Fibroblast of lung (primary cell): Measurements from ENCODE around the gene LYL1. TPM values are rescaled to one million over a fixed set of nuclear protein-coding genes. Genes with fewer than 3 reads are reported as not detected.

Source experiments
- DNase-seq, 2 donors: peaks; one replicate each; pipeline versions ENCODE4 v3.0.0 to v3.0.0-alpha.2; 2010; ENCODE audit warnings: low read depth in 2 of 2
- H2AFZ ChIP-seq: 2 replicates; pipeline ENCODE4 v1.5.1; 2012; ENCODE audit warnings: low read length, control low read depth, inconsistent platforms
- H3K27ac ChIP-seq: 2 replicates; pipeline ENCODE4 v1.5.1; 2011; ENCODE audit warnings: low read length, control low read depth; ENCODE audit not compliant: insufficient read depth
- H3K27me3 ChIP-seq: 2 replicates; pipeline ENCODE4 v1.5.1; 2011; ENCODE audit warnings: mild to moderate bottlenecking, low read length; ENCODE audit not compliant: control insufficient read depth, insufficient read depth
- H3K36me3 ChIP-seq: 2 replicates; pipeline ENCODE4 v1.5.1; 2011; ENCODE audit warnings: low read length; ENCODE audit not compliant: control insufficient read depth, insufficient read depth
- H3K4me1 ChIP-seq: 2 replicates; pipeline ENCODE4 v1.5.1; 2011; ENCODE audit warnings: low read length; ENCODE audit not compliant: control insufficient read depth, insufficient read depth; ENCODE audit errors: extremely low read depth
- H3K4me2 ChIP-seq: 2 replicates; pipeline ENCODE4 v1.5.1; 2011; ENCODE audit warnings: low read length, control low read depth; ENCODE audit not compliant: insufficient read depth; ENCODE audit errors: extremely low read depth
- H3K4me3 ChIP-seq, 4 experiments: fragments of 200-600 bp in 1 of 4; sonication (generic) in 1 of 4; replicated peaks in 1 of 4; 2 replicates each; pipeline ENCODE4 v1.5.1; 2011 to 2016; ENCODE audit warnings: low read length in 4 of 4, low read depth in 3 of 4, mild to moderate bottlenecking in 3 of 4, control low read depth in 2 of 4, inconsistent platforms in 1 of 4, mixed read lengths in 1 of 4; ENCODE audit not compliant: insufficient read depth in 1 of 4; ENCODE audit errors: control extremely low read depth in 1 of 4
- H3K79me2 ChIP-seq: 2 replicates; pipeline ENCODE4 v1.5.1; 2012; ENCODE audit warnings: mild to moderate bottlenecking, low read length, inconsistent platforms; ENCODE audit not compliant: control insufficient read depth, insufficient read depth
- H3K9ac ChIP-seq: 2 replicates; pipeline ENCODE4 v1.5.1; 2011; ENCODE audit warnings: mild to moderate bottlenecking, low read length, control low read depth; ENCODE audit not compliant: insufficient read depth
- H3K9me3 ChIP-seq: 2 replicates; pipeline ENCODE4 v1.5.1; 2012; ENCODE audit warnings: low read depth, low read length; ENCODE audit not compliant: control insufficient read depth, insufficient read depth
- H4K20me1 ChIP-seq: 2 replicates; pipeline ENCODE4 v1.5.1; 2011; ENCODE audit warnings: low read length; ENCODE audit not compliant: control insufficient read depth, insufficient read depth; ENCODE audit errors: extremely low read depth
- CTCF ChIP-seq, 2 donors: IDR thresholded peaks in 1 of 2; conservative IDR thresholded peaks in 1 of 2; 1 replicate in 1 of 2; 2 replicates in 1 of 2; pipeline ENCODE4 v1.5.1; 2011 to 2012; ENCODE audit warnings: low read length in 2 of 2, control low read depth in 1 of 2, inconsistent platforms in 1 of 2, low read depth in 1 of 2, mild to moderate bottlenecking in 1 of 2
- EZH2 ChIP-seq: IDR thresholded peaks from 2 replicates; pipeline ENCODE4 v1.5.1; 2012; ENCODE audit warnings: low read length, control low read depth, mild to moderate bottlenecking; ENCODE audit errors: missing control alignments
- polyA plus RNA-seq, 2 donors: library from polyadenylated mRNA; depleted of rRNA in 1 of 2; stranded (reverse) in 1 of 2; unstranded in 1 of 2; fragments of >200 nt; gene quantifications; 2 replicates each; pipeline ENCODE4 v1.2.1, GENCODE V29; 2011 to 2012; ENCODE audit warnings: missing spikeins in 1 of 2
- total RNA-seq: library from RNA; depleted of rRNA; stranded (reverse); fragments of >200 nt; gene quantifications from 2 replicates; pipeline ENCODE4 v1.2.1, GENCODE V29; 2014

The LYL1 gene
- total and polyA plus RNA-seq, 2 donors (not counting 1 experiment from before 2014, with no cell fraction given) = 0.30 to 1.2 TPM

GRCh38 chr19:13077240-13077639, 25.4 kb downstream of the LYL1 start:
- no peaks in the 10 kb centered on the region for H3K9me3 ChIP-seq
- no peak overlapping the region for H2AFZ ChIP-seq
- peak overlapping the region; percentile 39 for H3K27ac ChIP-seq
- no peak overlapping the region for H3K4me2 ChIP-seq
- TF ChIP-seq EZH2 (no peak), CTCF (conservative IDR thresholded peaks at IDR 0.05 in 1 of 2, IDR thresholded peaks at IDR 0.05 in 1 of 2; ENCODE audit: low read depth in 1 of 2, low read length in 2 of 2) (no peak)
- peaks cover 26% of the 10 kb centered on the region for H3K4me1 ChIP-seq
- DNase-seq = peak in 1 of 2 donors; percentile 39
- H4K20me1 ChIP-seq = no peaks in the 10 kb centered on the region
- H3K4me3 ChIP-seq = no peak overlapping the region
- H3K79me2 ChIP-seq = peaks cover 5% of the 10 kb centered on the region
- H3K36me3 ChIP-seq = peaks cover 32% of the 10 kb centered on the region
- H3K27me3 ChIP-seq = no peaks in the 10 kb centered on the region
- no peak overlapping the region for H3K9ac ChIP-seq

- Histone ChIP-seq H3K9ac (no peak overlapping the region), H2AFZ (no peak overlapping the region), H3K4me2 (no peak overlapping the region), H3K4me1 (peaks cover 23% of the 10 kb centered on the region), H4K20me1 (no peaks in the 10 kb centered on the region), H3K27ac (peak overlapping the region; percentile 39), H3K79me2 (peaks cover 8% of the 10 kb centered on the region), H3K27me3 (no peaks in the 10 kb centered on the region), H3K9me3 (no peaks in the 10 kb centered on the region), H3K36me3 (peaks cover 30% of the 10 kb centered on the region), H3K4me3 (no peak overlapping the region)
- no peak for DNase-seq
- TF ChIP-seq EZH2 = no peak
- no peak for TF ChIP-seq CTCF (conservative IDR thresholded peaks at IDR 0.05 in 1 of 2, IDR thresholded peaks at IDR 0.05 in 1 of 2; ENCODE audit: low read depth in 1 of 2, low read length in 2 of 2)
Observed at GRCh38 chr19:13076787-13077186, 25.9 kb downstream of the LYL1 start.

- Histone ChIP-seq H3K27ac (peak overlapping the region; percentile 32), H3K4me2 (no peak overlapping the region), H3K4me1 (peaks cover 21% of the 10 kb centered on the region), H3K79me2 (peaks cover 12% of the 10 kb centered on the region), H3K27me3 (no peaks in the 10 kb centered on the region), H3K4me3 (no peak overlapping the region), H4K20me1 (no peaks in the 10 kb centered on the region), H3K9me3 (no peaks in the 10 kb centered on the region), H2AFZ (no peak overlapping the region), H3K36me3 (peaks cover 27% of the 10 kb centered on the region), H3K9ac (no peak overlapping the region)
- no peak for DNase-seq
- TF ChIP-seq CTCF (conservative IDR thresholded peaks at IDR 0.05 in 1 of 2, IDR thresholded peaks at IDR 0.05 in 1 of 2; ENCODE audit: low read depth in 1 of 2, low read length in 2 of 2) = no peak
- TF ChIP-seq EZH2 = no peak
Observed at GRCh38 chr19:13076320-13076719, 26.3 kb downstream of the LYL1 start.
